Stimulated activated memory B cell treated with anti-CD40 and anti-IgM and Interleukin-4, amounts not matched to agents 10 μg/mL and 1 μg/mL and 100 μg/mL, for 72 hours (primary cell): ENCODE results near the gene SEC62.
A peak's percentile ranks its signal among the peaks of the same experiment; 100 is the strongest.
"Not testable (repeated sequence)": the region's sequence is repeated elsewhere in the genome, so short reads cannot be mapped to it uniquely, and the experiment has no call there.

ENCODE experiments used
- ATAC-seq: fragments of 150-1000 bp; cut with Tn5 transposase; 2 replicates; pipeline ENCODE4 v1.10.0; 2021
- H3K27ac Mint-ChIP-seq: one replicate; pipeline ENCODE4 v1.8.0; 2022; ENCODE audit warnings: mild to moderate bottlenecking, mixed read lengths
- H3K27me3 Mint-ChIP-seq: one replicate; pipeline ENCODE4 v1.8.0; 2022; ENCODE audit warnings: mixed read lengths
- H3K36me3 Mint-ChIP-seq: one replicate; pipeline ENCODE4 v1.8.0; 2022; ENCODE audit warnings: mixed read lengths
- H3K4me1 Mint-ChIP-seq: one replicate; pipeline ENCODE4 v1.8.0; 2022; ENCODE audit warnings: mixed read lengths
- H3K4me3 Mint-ChIP-seq: one replicate; pipeline ENCODE4 v1.8.0; 2022; ENCODE audit warnings: mild to moderate bottlenecking, moderate library complexity, mixed read lengths
- H3K9me3 Mint-ChIP-seq: one replicate; pipeline ENCODE4 v1.8.0; 2022; ENCODE audit warnings: mixed read lengths

The SEC62 gene

GRCh38 chr3:169993761-169994160 is 27.2 kb downstream of the SEC62 start:
- Mint-ChIP-seq H3K27me3 (no peaks in the 10 kb centered on the region), H3K36me3 (peaks cover 42% of the 10 kb centered on the region), H3K4me3 (no peak overlapping the region), H3K9me3 (no peaks in the 10 kb centered on the region), H3K27ac (no peak overlapping the region), H3K4me1 (peaks cover 17% of the 10 kb centered on the region)
- ATAC-seq = no peak

- no peak overlapping the region for H3K4me3 Mint-ChIP-seq
- H3K27ac Mint-ChIP-seq = peak overlapping the region; percentile 44
- peaks cover 48% of the 10 kb centered on the region for H3K36me3 Mint-ChIP-seq
- H3K9me3 Mint-ChIP-seq = no peaks in the 10 kb centered on the region
- peaks cover 34% of the 10 kb centered on the region for H3K4me1 Mint-ChIP-seq
- no peak for ATAC-seq
- no peaks in the 10 kb centered on the region for H3K27me3 Mint-ChIP-seq
Measured at GRCh38 chr3:169996063-169996462, 29.5 kb downstream of the SEC62 start.

GRCh38 chr3:169998668-169999131 is 32.1 kb downstream of the SEC62 start:
- ATAC-seq = peak; percentile 45
- Mint-ChIP-seq H3K27me3 (no peaks in the 10 kb centered on the region), H3K9me3 (no peaks in the 10 kb centered on the region), H3K4me3 (no peak overlapping the region), H3K36me3 (peaks cover 35% of the 10 kb centered on the region), H3K4me1 (peaks cover 48% of the 10 kb centered on the region), H3K27ac (peak overlapping the region; percentile 69)

- peak; percentile 87 for ATAC-seq
- Mint-ChIP-seq H3K4me3 (no peak overlapping the region), H3K27ac (peak overlapping the region; percentile 69), H3K27me3 (no peaks in the 10 kb centered on the region), H3K9me3 (no peaks in the 10 kb centered on the region), H3K36me3 (peaks cover 35% of the 10 kb centered on the region), H3K4me1 (peaks cover 52% of the 10 kb centered on the region)
Measured at GRCh38 chr3:169999433-169999832, 32.8 kb downstream of the SEC62 start.

DNA sequence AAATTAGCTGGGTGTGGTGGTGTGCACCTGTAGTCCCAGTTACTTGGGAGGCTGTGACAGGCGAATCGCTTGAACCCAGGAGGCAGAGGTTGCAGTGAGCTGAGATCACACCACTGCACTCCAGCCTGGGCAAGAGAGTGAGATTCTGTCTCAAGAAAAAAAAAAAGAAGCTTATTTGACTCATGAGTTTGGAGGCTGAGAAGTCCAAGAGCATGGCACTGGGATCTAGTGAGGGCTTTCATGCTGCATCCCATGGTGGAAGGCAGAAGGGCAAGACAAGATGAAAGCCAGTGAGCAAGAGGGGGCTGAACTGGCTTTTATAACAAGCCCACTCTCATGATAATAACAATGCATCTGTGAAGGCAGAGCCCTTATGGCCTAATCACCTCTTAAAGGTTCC is 33.4 kb downstream of the SEC62 start:
- Mint-ChIP-seq H3K4me1 (peaks cover 52% of the 10 kb centered on the region), H3K27ac (peak overlapping the region; percentile 69), H3K4me3 (no peak overlapping the region), H3K36me3 (peaks cover 35% of the 10 kb centered on the region), H3K27me3 (no peaks in the 10 kb centered on the region), H3K9me3 (no peaks in the 10 kb centered on the region)
- ATAC-seq = no peak

GRCh38 chr3:170002231-170002630 is 35.6 kb downstream of the SEC62 start:
- Mint-ChIP-seq H3K27me3 (no peaks in the 10 kb centered on the region), H3K27ac (no peak overlapping the region), H3K4me1 (peaks cover 60% of the 10 kb centered on the region), H3K36me3 (peaks cover 24% of the 10 kb centered on the region), H3K4me3 (no peak overlapping the region), H3K9me3 (no peaks in the 10 kb centered on the region)
- no peak for ATAC-seq

- peaks cover 20% of the 10 kb centered on the region for H3K36me3 Mint-ChIP-seq
- H3K4me1 Mint-ChIP-seq = peaks cover 66% of the 10 kb centered on the region
- no peak overlapping the region for H3K4me3 Mint-ChIP-seq
- no peaks in the 10 kb centered on the region for H3K27me3 Mint-ChIP-seq
- H3K27ac Mint-ChIP-seq = peak overlapping the region; percentile 71
- no peaks in the 10 kb centered on the region for H3K9me3 Mint-ChIP-seq
- ATAC-seq = no peak
Measured at GRCh38 chr3:170002879-170003278, 36.3 kb downstream of the SEC62 start.

GRCh38 chr3:170003881-170004356 is 37.3 kb downstream of the SEC62 start:
- Mint-ChIP-seq H3K27me3 (no peaks in the 10 kb centered on the region), H3K9me3 (no peaks in the 10 kb centered on the region), H3K36me3 (peaks cover 15% of the 10 kb centered on the region), H3K27ac (peak overlapping the region; percentile 71), H3K4me1 (peaks cover 60% of the 10 kb centered on the region), H3K4me3 (no peak overlapping the region)
- no peak for ATAC-seq

DNA sequence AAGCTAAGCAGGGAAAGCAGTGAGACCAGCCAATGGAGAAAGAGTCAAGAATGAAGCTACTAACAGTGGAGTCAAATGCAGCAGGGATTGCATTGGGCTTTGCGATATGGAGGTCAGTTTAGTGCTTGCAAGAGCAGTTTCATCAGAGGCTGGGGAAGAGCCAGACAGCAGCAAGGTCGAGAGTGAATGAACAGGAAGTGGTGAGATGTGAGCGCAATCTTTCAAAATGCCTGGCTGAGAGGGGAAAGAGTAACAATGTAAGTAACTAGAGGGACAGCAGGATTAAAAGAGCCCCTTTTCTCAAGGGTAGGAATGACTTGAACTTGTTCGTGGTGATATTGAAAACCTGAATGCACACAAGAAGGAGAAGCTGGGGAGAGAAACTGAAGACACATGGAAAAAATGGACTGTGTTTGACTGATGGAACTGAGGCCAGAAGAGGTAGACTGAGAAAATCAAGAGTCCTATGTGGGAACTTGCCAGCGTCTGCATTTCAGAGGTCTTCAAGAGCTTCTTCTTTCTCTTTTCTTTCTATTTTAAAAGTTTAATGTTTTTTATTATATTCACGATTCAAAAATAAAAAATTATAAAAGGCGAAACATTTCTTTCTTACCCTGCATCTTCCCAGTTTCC is 40.5 kb downstream of the SEC62 start:
- H3K4me3 Mint-ChIP-seq = peak overlapping the region; percentile 0
- H3K9me3 Mint-ChIP-seq = no peaks in the 10 kb centered on the region
- ATAC-seq = peak; percentile 78
- peak overlapping the region; percentile 40 for H3K27ac Mint-ChIP-seq
- H3K36me3 Mint-ChIP-seq = no peaks in the 10 kb centered on the region
- peaks cover 8% of the 10 kb centered on the region for H3K27me3 Mint-ChIP-seq
- peaks cover 40% of the 10 kb centered on the region for H3K4me1 Mint-ChIP-seq

GRCh38 chr3:170010498-170010897 is 43.9 kb downstream of the SEC62 start:
- Mint-ChIP-seq H3K9me3 (no peaks in the 10 kb centered on the region), H3K36me3 (no peaks in the 10 kb centered on the region), H3K4me1 (peaks cover 20% of the 10 kb centered on the region), H3K4me3 (no peak overlapping the region), H3K27me3 (peaks cover 8% of the 10 kb centered on the region), H3K27ac (no peak overlapping the region)
- ATAC-seq = no peak

- ATAC-seq = no peak
- no peaks in the 10 kb centered on the region for H3K9me3 Mint-ChIP-seq
- no peaks in the 10 kb centered on the region for H3K4me1 Mint-ChIP-seq
- H3K27me3 Mint-ChIP-seq = peaks cover 17% of the 10 kb centered on the region
- H3K4me3 Mint-ChIP-seq = no peak overlapping the region
- no peak overlapping the region for H3K27ac Mint-ChIP-seq
- no peaks in the 10 kb centered on the region for H3K36me3 Mint-ChIP-seq
Measured at GRCh38 chr3:170012683-170013400, 46.2 kb downstream of the SEC62 start.

DNA sequence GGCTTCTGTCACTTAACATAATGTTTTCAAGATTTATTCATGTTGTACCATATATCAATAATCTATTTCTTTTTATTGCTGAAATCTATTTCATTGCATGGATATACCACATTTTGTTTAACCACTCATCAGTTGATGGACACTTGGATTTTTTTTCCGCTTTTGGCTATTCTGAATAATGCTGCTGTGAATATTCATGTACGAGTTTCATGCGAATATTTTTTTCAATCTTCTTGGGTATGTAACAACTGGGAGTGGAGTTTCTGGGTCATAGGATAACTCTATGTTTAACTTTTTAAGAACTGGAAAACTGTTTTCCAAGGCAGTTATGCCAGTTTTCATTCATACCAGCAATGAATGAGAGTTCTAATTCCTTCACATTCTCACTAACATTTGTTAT is 49.5 kb downstream of the SEC62 start:
- Mint-ChIP-seq H3K4me3 (no peak overlapping the region), H3K36me3 (no peaks in the 10 kb centered on the region), H3K27ac (no peak overlapping the region), H3K9me3 (no peaks in the 10 kb centered on the region), H3K27me3 (peaks cover 9% of the 10 kb centered on the region), H3K4me1 (no peaks in the 10 kb centered on the region)
- ATAC-seq = no peak

DNA sequence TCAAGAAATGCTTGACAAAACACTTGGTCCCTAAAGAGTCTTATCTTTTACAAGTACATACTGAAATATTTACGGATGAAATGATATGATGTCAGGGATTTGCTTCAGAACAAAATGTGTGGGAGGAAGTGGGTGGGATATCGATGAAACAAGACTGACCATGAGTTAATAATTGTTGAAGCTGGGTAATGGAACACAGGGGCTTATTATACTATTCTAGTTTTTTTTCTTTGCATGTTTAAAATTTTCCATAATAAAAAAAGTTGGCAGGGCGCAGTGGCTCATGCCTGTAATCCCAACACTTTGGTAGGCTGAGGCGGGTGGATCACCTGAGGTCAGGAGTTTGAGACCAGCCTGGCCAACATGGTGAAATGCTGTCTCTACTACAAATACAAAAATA is 52.7 kb downstream of the SEC62 start:
- not testable (repeated sequence) for ATAC-seq, H3K9me3 Mint-ChIP-seq, H3K27me3 Mint-ChIP-seq, H3K4me1 Mint-ChIP-seq, H3K36me3 Mint-ChIP-seq, H3K4me3 Mint-ChIP-seq, H3K27ac Mint-ChIP-seq

DNA sequence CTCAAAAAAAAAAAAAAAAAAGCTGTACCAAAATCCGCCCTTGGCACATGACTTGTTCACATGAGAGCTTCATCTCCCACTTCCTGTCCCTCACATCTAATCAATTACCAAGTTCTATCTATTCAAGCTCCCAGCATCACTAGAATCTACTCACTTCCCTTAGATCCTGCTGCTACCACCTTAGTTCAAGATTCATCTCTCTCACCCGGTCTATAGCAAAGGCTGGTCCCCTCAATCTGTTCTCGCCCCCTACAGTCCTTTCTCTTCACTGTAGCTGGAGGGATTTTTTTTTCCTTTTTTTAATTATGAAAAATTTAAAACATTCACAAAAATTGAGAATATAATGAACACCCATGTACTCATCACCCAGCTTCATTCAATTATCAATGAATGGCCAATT is 54.5 kb downstream of the SEC62 start:
- Mint-ChIP-seq H3K9me3 (no peaks in the 10 kb centered on the region), H3K4me1 (no peaks in the 10 kb centered on the region), H3K27me3 (peaks cover 9% of the 10 kb centered on the region), H3K36me3 (no peaks in the 10 kb centered on the region), H3K4me3 (no peak overlapping the region), H3K27ac (no peak overlapping the region)
- no peak for ATAC-seq

GRCh38 chr3:170022336-170022735 is 55.7 kb downstream of the SEC62 start:
- ATAC-seq = no peak
- no peaks in the 10 kb centered on the region for H3K9me3 Mint-ChIP-seq

DNA sequence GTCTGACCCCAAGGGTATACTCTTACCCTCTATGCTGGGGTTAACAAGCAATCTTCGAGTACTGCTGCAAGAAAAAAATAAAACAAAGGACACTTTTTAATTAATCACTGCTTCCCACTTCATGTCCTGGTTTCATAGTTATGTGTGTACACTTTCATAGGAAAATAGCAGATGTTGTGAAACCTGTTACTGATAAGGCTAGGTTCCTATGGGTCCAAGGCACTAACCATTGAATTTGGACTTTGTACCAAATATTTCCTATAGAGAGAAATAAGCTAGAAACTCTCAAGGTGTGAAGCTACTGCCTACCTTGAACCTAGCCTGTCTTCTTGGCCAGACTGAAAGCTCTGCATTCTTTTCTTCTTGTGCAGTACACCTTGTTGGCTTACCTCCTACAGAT is 56.6 kb downstream of the SEC62 start:
- no peak overlapping the region for H3K4me3 Mint-ChIP-seq
- ATAC-seq = no peak

More at GRCh38 chr3:170022336-170022735, 55.7 kb downstream of the SEC62 start:
- Mint-ChIP-seq H3K27ac (no peak overlapping the region), H3K27me3 (no peaks in the 10 kb centered on the region), H3K36me3 (no peaks in the 10 kb centered on the region), H3K4me3 (no peak overlapping the region), H3K4me1 (peaks cover 4% of the 10 kb centered on the region)

More for the DNA sequence above, 56.6 kb downstream of the SEC62 start:
- no peak overlapping the region for H3K27ac Mint-ChIP-seq
- H3K4me1 Mint-ChIP-seq = peaks cover 10% of the 10 kb centered on the region
- H3K27me3 Mint-ChIP-seq = no peaks in the 10 kb centered on the region
- H3K9me3 Mint-ChIP-seq = no peaks in the 10 kb centered on the region
- no peaks in the 10 kb centered on the region for H3K36me3 Mint-ChIP-seq
